HepG2 (cell line): ENCODE results near the gene CPA5. TPM values are rescaled to one million over a fixed set of nuclear protein-coding genes. Genes with fewer than 3 reads are reported as not detected.

Source experiments
- CENPX ChIP-seq: sonication (generic); formaldehyde crosslinking; IDR thresholded peaks from 2 replicates; pipeline ENCODE4 v1.9.0; 2021; ENCODE audit warnings: mild to moderate bottlenecking, missing genetic modification reagents, moderate library complexity
- E2F2 ChIP-seq: sonication (generic); formaldehyde crosslinking; IDR thresholded peaks from 2 replicates; pipeline ENCODE4 v1.4.0; 2020; ENCODE audit warnings: missing genetic modification reagents, borderline replicate concordance
- ERF ChIP-seq: IDR thresholded peaks from 2 replicates; pipeline ENCODE4 v1.6.1; 2018; ENCODE audit warnings: missing biosample characterization, missing genetic modification reagents
- ETV6 ChIP-seq: sonication (generic); formaldehyde crosslinking; conservative IDR thresholded peaks from 2 replicates; pipeline ENCODE4 v1.4.0; 2020; ENCODE audit warnings: missing genetic modification reagents
- FLYWCH1 ChIP-seq: sonication (generic); formaldehyde crosslinking; IDR thresholded peaks from 2 replicates; pipeline ENCODE4 v1.8.1; 2023; ENCODE audit warnings: mild to moderate bottlenecking, missing genetic modification reagents
- HHEX ChIP-seq: IDR thresholded peaks from 2 replicates; pipeline ENCODE4 v1.6.1; 2016; ENCODE audit warnings: control low read depth
- KLF9 ChIP-seq: IDR thresholded peaks from 2 replicates; pipeline ENCODE4 v1.6.1; 2016; ENCODE audit warnings: low read depth
- MIER3 ChIP-seq: IDR thresholded peaks from 2 replicates; pipeline ENCODE4 v1.6.1; 2016; ENCODE audit warnings: missing compliant biosample characterization, borderline replicate concordance
- PCBP1 ChIP-seq: fragments of 200-400 bp; formaldehyde crosslinking; IDR thresholded peaks from 2 replicates; pipeline ENCODE4 v1.6.1; 2017; ENCODE audit warnings: mild to moderate bottlenecking, low read depth, low read length, borderline replicate concordance
- POLR2AphosphoS5 ChIP-seq: IDR thresholded peaks from 2 replicates; pipeline ENCODE4 v1.6.1; 2012; ENCODE audit warnings: low read depth, low read length
- RBM22 ChIP-seq: fragments of 200-400 bp; formaldehyde crosslinking; optimal IDR thresholded peaks from 2 replicates; pipeline ENCODE3; 2017; ENCODE audit warnings: mild to moderate bottlenecking, low read length, moderate library complexity
- SOX5 ChIP-seq: IDR thresholded peaks from 2 replicates; pipeline ENCODE4 v1.6.1; 2016; ENCODE audit warnings: borderline replicate concordance
- TRIM24 ChIP-seq: sonication (generic); formaldehyde crosslinking; IDR thresholded peaks from 2 replicates; pipeline ENCODE4 v1.8.0; 2022; ENCODE audit warnings: mild to moderate bottlenecking, missing genetic modification reagents
- YY1 ChIP-seq: IDR thresholded peaks from 2 replicates; pipeline ENCODE4 v1.6.1; 2011; ENCODE audit warnings: low read length, low read depth, moderate library complexity, mild to moderate bottlenecking; ENCODE audit not compliant: insufficient read depth, insufficient replicate concordance
- ZBTB1 ChIP-seq: sonication (generic); formaldehyde crosslinking; IDR thresholded peaks from 2 replicates; pipeline ENCODE4 v1.4.0; 2020; ENCODE audit warnings: missing genetic modification reagents, borderline replicate concordance
- ZBTB38 ChIP-seq: sonication (generic); formaldehyde crosslinking; IDR thresholded peaks from 2 replicates; pipeline ENCODE4 v1.5.1; 2020; ENCODE audit warnings: mild to moderate bottlenecking, missing genetic modification reagents
- ZFAT ChIP-seq: sonication (generic); formaldehyde crosslinking; conservative IDR thresholded peaks from 2 replicates; pipeline ENCODE4 v1.8.1; 2023; ENCODE audit warnings: missing genetic modification reagents, inconsistent platforms
- ZNF263 ChIP-seq: sonication (generic); formaldehyde crosslinking; IDR thresholded peaks from 2 replicates; pipeline ENCODE4 v1.4.0; 2020; ENCODE audit warnings: missing genetic modification reagents
- ZNF484 ChIP-seq: sonication (generic); formaldehyde crosslinking; IDR thresholded peaks from 2 replicates; pipeline ENCODE4 v1.5.1; 2020; ENCODE audit warnings: mild to moderate bottlenecking, low read depth, missing genetic modification reagents, borderline replicate concordance
- ZNF513 ChIP-seq: sonication (generic); formaldehyde crosslinking; conservative IDR thresholded peaks from 2 replicates; pipeline ENCODE4 v1.5.0; 2020; ENCODE audit warnings: missing genetic modification reagents
- ZNF549 ChIP-seq: sonication (generic); formaldehyde crosslinking; IDR thresholded peaks from 2 replicates; pipeline ENCODE4 v1.5.0; 2020; ENCODE audit warnings: missing genetic modification reagents
- ZNF569 ChIP-seq: sonication (generic); formaldehyde crosslinking; IDR thresholded peaks from 2 replicates; pipeline ENCODE4 v1.5.0; 2020; ENCODE audit warnings: mild to moderate bottlenecking, missing genetic modification reagents, moderate library complexity, borderline replicate concordance
- ZNF709 ChIP-seq: sonication (generic); formaldehyde crosslinking; IDR thresholded peaks from 2 replicates; pipeline ENCODE4 v1.5.0; 2020; ENCODE audit warnings: mild to moderate bottlenecking, missing genetic modification reagents
- ZNF747 ChIP-seq: sonication (generic); formaldehyde crosslinking; IDR thresholded peaks from 2 replicates; pipeline ENCODE4 v1.8.1; 2023; ENCODE audit warnings: missing genetic modification reagents, mild to moderate bottlenecking, borderline replicate concordance
- ZNF878 ChIP-seq: sonication (generic); formaldehyde crosslinking; IDR thresholded peaks from 2 replicates; pipeline ENCODE4 v1.8.1; 2023; ENCODE audit warnings: mild to moderate bottlenecking, missing genetic modification reagents, moderate library complexity
- polyA plus RNA-seq, 8 experiments: library from polyadenylated mRNA; depleted of rRNA in 3 of 8; stranded (reverse) in 7 of 8; unstranded in 1 of 8; fragments of >200 nt; fragmentation: Illumina TruSeq in 4 of 8; extraction: Trizol in 4 of 8; gene quantifications; 2 replicates each; pipeline versions ENCODE4 v1.2.1 to v1.2.3, GENCODE V29; 2011 to 2016; ENCODE audit warnings: low read depth in 4 of 8, missing spikeins in 1 of 8, mixed read lengths in 1 of 8; ENCODE audit not compliant: insufficient read depth in 1 of 8
- total RNA-seq, 5 experiments: library from RNA; depleted of rRNA; stranded (reverse); fragments of >200 nt; fragmentation: Illumina TruSeq; extraction: Trizol; gene quantifications; 2 replicates each; pipeline ENCODE4 v1.2.3, GENCODE V29; 2016; ENCODE audit warnings: low read depth in 1 of 5
- TF ChIP-seq, protein P1 (sequence below): sonication (generic); formaldehyde crosslinking; IDR thresholded peaks from 2 replicates; pipeline ENCODE4 v1.5.1; 2020; ENCODE audit warnings: mild to moderate bottlenecking, missing genetic modification reagents, moderate library complexity

CPA5 gene
- total and polyA plus RNA-seq, 2 of the 13 experiments (the other 11 are each of a cell fraction or from before 2014, with no cell fraction given): 0.48 TPM; not detected in 1

- TF ChIP-seq YY1 (peak; percentile 59), HHEX (no peak), FLYWCH1 (CRISPR knock-in tag) (no peak), MIER3 (CRISPR knock-in tag) (no peak), POLR2AphosphoS5 (no peak), RBM22 (no peak), ZBTB38 (CRISPR knock-in tag) (peak; percentile 94), ZBTB1 (CRISPR knock-in tag) (no peak), SOX5 (CRISPR knock-in tag) (no peak), KLF9 (CRISPR knock-in tag) (no peak), ZFAT (no peak), E2F2 (no peak), ZNF513 (CRISPR knock-in tag) (no peak), PCBP1 (no peak), TRIM24 (CRISPR knock-in tag) (no peak), ETV6 (CRISPR knock-in tag) (no peak), ERF (CRISPR knock-in tag) (no peak), ZNF709 (CRISPR knock-in tag) (no peak), ZNF747 (no peak), ZNF263 (CRISPR knock-in tag) (no peak), ZNF484 (CRISPR knock-in tag) (no peak), CENPX (no peak), ZNF878 (CRISPR knock-in tag) (no peak), ZNF549 (CRISPR knock-in tag) (no peak), ZNF569 (CRISPR knock-in tag) (no peak)
- TF ChIP-seq, protein P1, sequence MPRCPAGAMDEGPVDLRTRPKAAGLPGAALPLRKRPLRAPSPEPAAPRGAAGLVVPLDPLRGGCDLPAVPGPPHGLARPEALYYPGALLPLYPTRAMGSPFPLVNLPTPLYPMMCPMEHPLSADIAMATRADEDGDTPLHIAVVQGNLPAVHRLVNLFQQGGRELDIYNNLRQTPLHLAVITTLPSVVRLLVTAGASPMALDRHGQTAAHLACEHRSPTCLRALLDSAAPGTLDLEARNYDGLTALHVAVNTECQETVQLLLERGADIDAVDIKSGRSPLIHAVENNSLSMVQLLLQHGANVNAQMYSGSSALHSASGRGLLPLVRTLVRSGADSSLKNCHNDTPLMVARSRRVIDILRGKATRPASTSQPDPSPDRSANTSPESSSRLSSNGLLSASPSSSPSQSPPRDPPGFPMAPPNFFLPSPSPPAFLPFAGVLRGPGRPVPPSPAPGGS (CRISPR knock-in tag): no peak
These were observed 28.0 kb downstream of the CPA5 start (continued) for GRCh38 chr7:130372402-130373165.
